ENCODE results near the gene SPOCK1. TPM values are rescaled to one million over a fixed set of nuclear protein-coding genes. Genes with fewer than 3 reads are reported as not detected.
A peak's percentile ranks its signal among the peaks of the same experiment; 100 is the strongest.

Gene SPOCK1
- total and polyA plus RNA-seq, 12 donors: 13.7 to 70.3 (median 28.6) TPM

DNA sequence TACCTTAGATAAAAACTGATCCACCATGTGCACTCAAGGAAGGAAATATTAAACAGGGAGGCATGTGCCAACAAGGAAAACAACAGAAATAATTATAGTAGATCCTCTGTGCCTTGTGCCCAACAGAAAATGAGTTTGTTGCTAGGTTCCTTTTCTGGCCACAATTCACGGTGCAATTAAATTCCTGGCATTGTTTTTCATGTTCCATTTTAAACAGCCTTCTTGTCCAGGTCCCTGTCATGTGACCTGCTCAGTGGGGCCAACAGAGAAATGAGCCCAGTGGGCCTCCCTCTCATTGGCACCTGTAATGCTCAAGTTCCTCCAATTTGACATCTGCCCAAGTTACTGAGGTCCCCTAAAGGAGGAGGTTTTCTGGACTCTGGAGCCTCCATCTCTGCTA, 56.5 kb downstream of the SPOCK1 start:
- intact Hi-C loops (cut with DNase I): no loop called here
- no peak overlapping the region for H3K4me3 ChIP-seq
- WGBS, 2 donors: 17 to 21% methylated on average over 1 of the region's 1 CpG

DNA sequence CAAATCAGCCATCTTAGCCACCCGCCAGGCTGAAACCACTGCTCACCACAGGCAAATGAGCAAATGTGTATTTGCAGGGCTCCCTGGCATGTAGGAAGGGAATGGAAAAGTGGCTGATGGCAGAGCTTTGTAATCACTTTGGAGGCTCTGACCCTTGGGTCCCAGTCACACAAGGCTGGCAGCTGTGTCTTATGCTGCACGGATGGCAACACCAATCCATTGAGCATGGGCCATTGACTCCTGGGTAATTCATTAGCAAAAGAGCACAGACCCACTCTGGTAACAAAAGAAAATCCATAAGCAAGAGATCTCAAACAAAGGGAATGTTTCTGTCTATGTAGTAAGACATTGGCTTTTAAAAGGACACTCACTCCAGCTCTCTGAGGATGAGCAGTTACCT, 57.6 kb downstream of the SPOCK1 start:
- H3K4me3 ChIP-seq: no peak overlapping the region
- no peak overlapping the region for H3K27ac ChIP-seq
- 91 to 93% methylated on average over 2 of the region's 2 CpGs for WGBS, 2 donors
- ATAC-seq (no peak), DNase-seq (no peak)
- intact Hi-C loops (cut with DNase I): no loop called here
- TF ChIP-seq, protein P1, sequence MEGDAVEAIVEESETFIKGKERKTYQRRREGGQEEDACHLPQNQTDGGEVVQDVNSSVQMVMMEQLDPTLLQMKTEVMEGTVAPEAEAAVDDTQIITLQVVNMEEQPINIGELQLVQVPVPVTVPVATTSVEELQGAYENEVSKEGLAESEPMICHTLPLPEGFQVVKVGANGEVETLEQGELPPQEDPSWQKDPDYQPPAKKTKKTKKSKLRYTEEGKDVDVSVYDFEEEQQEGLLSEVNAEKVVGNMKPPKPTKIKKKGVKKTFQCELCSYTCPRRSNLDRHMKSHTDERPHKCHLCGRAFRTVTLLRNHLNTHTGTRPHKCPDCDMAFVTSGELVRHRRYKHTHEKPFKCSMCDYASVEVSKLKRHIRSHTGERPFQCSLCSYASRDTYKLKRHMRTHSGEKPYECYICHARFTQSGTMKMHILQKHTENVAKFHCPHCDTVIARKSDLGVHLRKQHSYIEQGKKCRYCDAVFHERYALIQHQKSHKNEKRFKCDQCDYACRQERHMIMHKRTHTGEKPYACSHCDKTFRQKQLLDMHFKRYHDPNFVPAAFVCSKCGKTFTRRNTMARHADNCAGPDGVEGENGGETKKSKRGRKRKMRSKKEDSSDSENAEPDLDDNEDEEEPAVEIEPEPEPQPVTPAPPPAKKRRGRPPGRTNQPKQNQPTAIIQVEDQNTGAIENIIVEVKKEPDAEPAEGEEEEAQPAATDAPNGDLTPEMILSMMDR (IDR thresholded peaks at IDR 0.05): no peak
- no peaks in the 10 kb centered on the region for H3K9me3 ChIP-seq
- H3K27me3 ChIP-seq: no peaks in the 10 kb centered on the region
- no peaks in the 10 kb centered on the region for H3K36me3 ChIP-seq
- peaks cover 0 to 7% (median 0%) of the 10 kb centered on the region in 9 donors for H3K4me1 ChIP-seq

More for the DNA sequence above, 56.5 kb downstream of the SPOCK1 start:
- Histone ChIP-seq H3K27ac (no peak overlapping the region), H3K9me3 (no peaks in the 10 kb centered on the region), H3K4me1 (peaks cover 0 to 7% (median 0%) of the 10 kb centered on the region in 9 donors), H3K36me3 (no peaks in the 10 kb centered on the region), H3K27me3 (no peaks in the 10 kb centered on the region)
- ATAC-seq (peak in 1 of 8 donors; percentile 41), DNase-seq (no peak)
- TF ChIP-seq, protein P1 (IDR thresholded peaks at IDR 0.05): no peak

DNA sequence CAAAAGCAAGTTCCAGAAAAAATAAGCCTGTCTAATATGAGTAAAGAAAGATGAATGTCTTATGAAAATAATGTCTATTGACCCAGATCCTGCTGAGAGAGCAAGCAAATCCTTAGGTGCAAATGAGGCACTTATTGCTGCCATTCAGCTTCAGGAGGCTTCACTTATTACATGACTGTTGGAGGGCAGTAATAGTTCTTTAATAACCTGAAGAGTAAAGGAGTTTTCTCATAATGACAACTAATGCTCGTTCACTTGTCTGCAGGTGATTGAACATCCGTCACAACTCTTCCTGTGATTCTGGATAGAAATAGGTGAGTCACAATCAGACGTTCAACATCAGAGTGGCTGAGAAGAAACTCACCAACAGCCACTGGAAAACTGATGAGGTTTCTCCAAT, 58.3 kb downstream of the SPOCK1 start:
- H3K27me3 ChIP-seq: no peaks in the 10 kb centered on the region
- ATAC-seq: no peak
- DNase-seq: no peak
- H3K4me1 ChIP-seq: peaks cover 0 to 7% (median 0%) of the 10 kb centered on the region in 9 donors
- H3K27ac ChIP-seq: no peak overlapping the region
- TF ChIP-seq, protein P1 (IDR thresholded peaks at IDR 0.05): no peak
- no peak overlapping the region for H3K4me3 ChIP-seq
- no peaks in the 10 kb centered on the region for H3K36me3 ChIP-seq
- intact Hi-C loops (cut with DNase I): no loop called here
- H3K9me3 ChIP-seq: no peaks in the 10 kb centered on the region
- WGBS, 2 donors: 59 to 71% methylated on average over 3 of the region's 3 CpGs

DNA sequence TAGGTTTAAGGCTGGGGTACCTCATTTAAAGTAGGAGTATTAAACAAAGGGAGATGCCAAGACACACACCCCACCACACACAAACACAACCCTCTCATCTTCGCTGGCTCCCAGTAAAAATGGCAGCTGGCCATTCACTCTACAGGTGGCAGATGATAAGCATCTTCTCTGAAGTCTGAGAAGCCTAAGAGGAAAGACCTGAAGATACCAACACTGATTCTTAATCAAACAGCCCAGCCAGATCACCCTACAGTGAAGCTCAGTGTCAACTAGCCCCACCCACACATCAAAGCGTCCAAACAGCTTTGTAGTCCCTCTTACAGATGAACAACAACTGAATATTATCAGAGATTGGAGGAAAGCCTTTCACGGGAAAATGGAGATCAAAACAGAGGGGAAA, 59.5 kb downstream of the SPOCK1 start:
- no peak for DNase-seq
- TF ChIP-seq, protein P1 (IDR thresholded peaks at IDR 0.05): no peak
- Histone ChIP-seq H3K36me3 (no peaks in the 10 kb centered on the region), H3K4me1 (peaks cover 0 to 7% (median 0%) of the 10 kb centered on the region in 9 donors), H3K9me3 (no peaks in the 10 kb centered on the region), H3K27me3 (peaks cover 0 to 4% (median 0%) of the 10 kb centered on the region in 7 donors), H3K27ac (no peak overlapping the region), H3K4me3 (no peak overlapping the region)
- ATAC-seq: no peak
- 66 to 70% methylated on average over 3 of the region's 3 CpGs for WGBS, 2 donors
- intact Hi-C loops (cut with DNase I): no loop called here
